Calu3 (cell line): ENCODE measurements around the gene ADORA2B. TPM values are rescaled to one million over a fixed set of nuclear protein-coding genes. Genes with fewer than 3 reads are reported as not detected.
A peak's percentile ranks its signal among the peaks of the same experiment; 100 is the strongest.

ENCODE experiments used
- BruUV-seq: library from RNA; stranded (reverse); fragments of 400-500 nt; replicated peaks from 2 replicates; lab custom pipeline; 2021; lab: Mats Ljungman, UMichigan
- CTCF ChIA-PET: fragments of 300-600 bp; sonication (Branson Sonifier 250); formaldehyde crosslinking; loops from one replicate; lab custom pipeline; 2022; ENCODE audit warnings: antibody characterized with exemption; lab: Charles Lee
- DNase-seq: peaks from one replicate; pipeline ENCODE4 v3.0.0; 2022
- H3K27ac Mint-ChIP-seq: one replicate; pipeline ENCODE4 v1.8.0; 2022; ENCODE audit warnings: mixed read lengths; ENCODE audit not compliant: unreplicated experiment
- H3K27me3 Mint-ChIP-seq: one replicate; pipeline ENCODE4 v1.8.0; 2022; ENCODE audit warnings: mixed read lengths; ENCODE audit not compliant: unreplicated experiment
- H3K36me3 Mint-ChIP-seq: one replicate; pipeline ENCODE4 v1.8.0; 2022; ENCODE audit warnings: mild to moderate bottlenecking, moderate library complexity, mixed read lengths; ENCODE audit not compliant: insufficient read depth, unreplicated experiment
- H3K4me1 Mint-ChIP-seq: one replicate; pipeline ENCODE4 v1.8.0; 2022; ENCODE audit warnings: mild to moderate bottlenecking, low read depth, mixed read lengths; ENCODE audit not compliant: unreplicated experiment
- H3K4me3 Mint-ChIP-seq: one replicate; pipeline ENCODE4 v1.8.0; 2022; ENCODE audit warnings: mild to moderate bottlenecking, low read depth, moderate library complexity, mixed read lengths; ENCODE audit not compliant: unreplicated experiment
- H3K9me3 Mint-ChIP-seq: one replicate; pipeline ENCODE4 v1.8.0; 2022; ENCODE audit warnings: low read depth, mixed read lengths; ENCODE audit not compliant: unreplicated experiment
- CTCF ChIP-seq: fragments of 200-600 bp; IDR thresholded peaks from one replicate; pipeline ENCODE4 v1.8.0; 2022; ENCODE audit warnings: antibody characterized with exemption; ENCODE audit not compliant: unreplicated experiment
- intact Hi-C: fragments of 100-400 bp; cut with micrococcal nuclease; formaldehyde crosslinking; loops from one replicate; pipeline ENCODE4 v1.10.0; 2022; ENCODE audit not compliant: unreplicated experiment
- total RNA-seq: library from RNA; stranded (reverse); gene quantifications from 2 replicates; pipeline ENCODE4 v1.2.3, GENCODE V29; 2022

ADORA2B gene
- total RNA-seq, 1 experiment from 2014 or later = 12.6 TPM

- CTCF ChIA-PET = interaction anchor here (0.9 to 4.0 kb wide), 3 partner anchors 51 to 170 kb away, joined by 3 to 34 read pairs (median 7); partner anchors contain the start of gene ADORA2B
These were observed 53.2 kb downstream of the ADORA2B start for GRCh38 chr17:15998031-15998562.

GRCh38 chr17:15999141-15999973, 54.4 kb downstream of the ADORA2B start, which contains the start of the genes TTC19 and ZSWIM7:
Gene TTC19, plus strand, starts transcription at chr17:15999824. Its CDS starts 25 bp downstream, at chr17:15999849.
Gene ZSWIM7, minus strand, starts transcription at chr17:15999704. Its CDS starts 110 bp downstream, at chr17:15999594.
- peak; percentile 95 for DNase-seq
- intact Hi-C loops = loop anchor here (2.0 kb wide), 1 partner anchor 171 kb away; no protein-coding TSS in a partner anchor
- Mint-ChIP-seq H3K27ac (peak within 1 kb of the TSS; percentile 89), H3K4me3 (peak within 1 kb of the TSS; percentile 76), H3K36me3 (peaks cover 56% of the 10 kb centered on the region), H3K4me1 (peaks cover 16% of the 10 kb centered on the region), H3K27me3 (no peaks in the 10 kb centered on the region), H3K9me3 (peaks cover 5% of the 10 kb centered on the region)
- no peak for TF ChIP-seq CTCF
- CTCF ChIA-PET = interaction anchor here (0.9 to 4.0 kb wide), 5 partner anchors 33 to 171 kb away, joined by 3 to 34 read pairs (median 4); partner anchors contain the start of gene ADORA2B
- BruUV-seq = no TSS peak

More at GRCh38 chr17:15998031-15998562, 53.2 kb downstream of the ADORA2B start:
- Mint-ChIP-seq H3K27ac (peak overlapping the region; percentile 89), H3K9me3 (peaks cover 5% of the 10 kb centered on the region), H3K4me1 (peaks cover 16% of the 10 kb centered on the region), H3K4me3 (peak overlapping the region; percentile 76), H3K27me3 (no peaks in the 10 kb centered on the region), H3K36me3 (peaks cover 51% of the 10 kb centered on the region)
- TSS peak; percentile 43 for BruUV-seq
- TF ChIP-seq CTCF = no peak
- no peak for DNase-seq
- intact Hi-C loops = loop anchor here (1.0 to 2.0 kb wide), 2 partner anchors 53 to 169 kb away; partner anchors contain the start of gene ADORA2B

GRCh38 chr17:15999974-16000827, 55.3 kb downstream of the ADORA2B start:
- Mint-ChIP-seq H3K9me3 (peaks cover 5% of the 10 kb centered on the region), H3K27ac (peak overlapping the region; percentile 89), H3K4me1 (peaks cover 16% of the 10 kb centered on the region), H3K4me3 (peak overlapping the region; percentile 76), H3K36me3 (peaks cover 58% of the 10 kb centered on the region), H3K27me3 (no peaks in the 10 kb centered on the region)
- intact Hi-C loops = loop anchor here (2.0 kb wide), 1 partner anchor 171 kb away; no protein-coding TSS in a partner anchor
- no TSS peak for BruUV-seq
- no peak for DNase-seq
- CTCF ChIA-PET = interaction anchor here (1.2 to 4.0 kb wide), 3 partner anchors 34 to 55 kb away, joined by 4 to 34 read pairs (median 4); partner anchors contain the start of gene ADORA2B
- no peak for TF ChIP-seq CTCF
